CD4-positive, alpha-beta T cell (primary cell): ENCODE data around the gene ZBTB7A. TPM values are rescaled to one million over a fixed set of nuclear protein-coding genes. Genes with fewer than 3 reads are reported as not detected.
A peak's percentile ranks its signal among the peaks of the same experiment; 100 is the strongest.

Experiments
- ATAC-seq: fragments of 200-7000 bp; cut with Tn5 transposase; one replicate; pipeline ENCODE4 v1.10.0; 2022; ENCODE audit warnings: mild to moderate bottlenecking; ENCODE audit not compliant: poor library complexity
- CTCF ChIA-PET: fragments of 350-600 bp; sonication (Branson Sonifier 250); formaldehyde crosslinking; loops from one replicate; lab custom pipeline; 2021; ENCODE audit warnings: antibody characterized with exemption, inconsistent platforms; lab: Charles Lee
- POLR2A ChIA-PET: fragments of 350-600 bp; sonication (Branson Sonifier 250); formaldehyde crosslinking; loops from one replicate; lab custom pipeline; 2021; ENCODE audit warnings: antibody characterized with exemption, inconsistent platforms; lab: Charles Lee
- DNase-seq, 14 experiments: peaks; one replicate each; pipeline ENCODE4 v3.0.0-alpha.2; 2013 to 2020; ENCODE audit warnings: mixed read lengths in 2 of 14
- H3K27ac ChIP-seq, 2 donors: one replicate each; pipeline versions ENCODE4 v1.5.1 to v1.7.0; 2013; ENCODE audit warnings: low read length in 2 of 2, low read depth in 1 of 2, mild to moderate bottlenecking in 1 of 2
- H3K27me3 ChIP-seq, 2 experiments: 1 replicate in 1 of 2; 2 replicates in 1 of 2; pipeline versions ENCODE4 v1.6.1 to v1.7.0; 2013; ENCODE audit warnings: low read length in 2 of 2, control low read depth in 1 of 2, mild to moderate bottlenecking in 1 of 2, moderate library complexity in 1 of 2; ENCODE audit not compliant: insufficient read depth in 2 of 2, control insufficient read depth in 1 of 2
- H3K36me3 ChIP-seq: one replicate; pipeline ENCODE4 v1.6.1; 2013; ENCODE audit warnings: low read length, control low read depth; ENCODE audit not compliant: insufficient read depth
- H3K4me1 ChIP-seq: one replicate; pipeline ENCODE4 v1.6.1; 2013; ENCODE audit warnings: low read length, control low read depth; ENCODE audit not compliant: insufficient read depth
- H3K4me3 ChIP-seq: one replicate; pipeline ENCODE4 v1.5.1; 2013; ENCODE audit warnings: mild to moderate bottlenecking, low read length, moderate library complexity
- H3K9me3 ChIP-seq, 2 experiments: 1 replicate in 1 of 2; 2 replicates in 1 of 2; pipeline versions ENCODE4 v1.6.1 to v1.7.0; 2013; ENCODE audit warnings: low read length in 2 of 2, mild to moderate bottlenecking in 2 of 2, control low read depth in 1 of 2, moderate library complexity in 1 of 2; ENCODE audit not compliant: control insufficient read depth in 1 of 2, insufficient read depth in 1 of 2
- H3K27ac Mint-ChIP-seq: one replicate; pipeline ENCODE4 v1.8.0; 2020; ENCODE audit warnings: mixed read lengths
- H3K27me3 Mint-ChIP-seq: one replicate; pipeline ENCODE4 v1.8.0; 2021; ENCODE audit warnings: mixed read lengths
- H3K36me3 Mint-ChIP-seq: one replicate; pipeline ENCODE4 v1.8.0; 2021; ENCODE audit warnings: low read depth, mixed read lengths
- H3K4me1 Mint-ChIP-seq: one replicate; pipeline ENCODE4 v1.8.0; 2021; ENCODE audit warnings: low read depth, mixed read lengths
- H3K4me3 Mint-ChIP-seq: one replicate; pipeline ENCODE4 v1.8.0; 2020; ENCODE audit warnings: mild to moderate bottlenecking, mixed read lengths
- H3K9me3 Mint-ChIP-seq: one replicate; pipeline ENCODE4 v1.8.0; 2020; ENCODE audit warnings: mixed read lengths
- CTCF ChIP-seq: fragments of 200-600 bp; IDR thresholded peaks from one replicate; pipeline ENCODE4 v1.8.0; 2022; ENCODE audit warnings: antibody characterized with exemption, mild to moderate bottlenecking
- intact Hi-C, 2 experiments: fragments of 100-400 bp; cut with DNase I in 1 of 2; cut with micrococcal nuclease in 1 of 2; formaldehyde crosslinking; loops; one replicate each; pipeline versions ENCODE4 v1.15.1 to v1.9.0; 2023 to 2025; cut with DNase I, micrococcal nuclease
- total RNA-seq, 174 experiments: library from RNA in 2 of 174; stranded (reverse) in 2 of 174; gene quantifications; one replicate each; pipeline ENCODE4 v1.2.3 and lab custom pipeline; 2021 to 2026

ZBTB7A gene
- total RNA-seq, 2 experiments from 2014 or later, result 44.2 to 47.2 TPM

DNA sequence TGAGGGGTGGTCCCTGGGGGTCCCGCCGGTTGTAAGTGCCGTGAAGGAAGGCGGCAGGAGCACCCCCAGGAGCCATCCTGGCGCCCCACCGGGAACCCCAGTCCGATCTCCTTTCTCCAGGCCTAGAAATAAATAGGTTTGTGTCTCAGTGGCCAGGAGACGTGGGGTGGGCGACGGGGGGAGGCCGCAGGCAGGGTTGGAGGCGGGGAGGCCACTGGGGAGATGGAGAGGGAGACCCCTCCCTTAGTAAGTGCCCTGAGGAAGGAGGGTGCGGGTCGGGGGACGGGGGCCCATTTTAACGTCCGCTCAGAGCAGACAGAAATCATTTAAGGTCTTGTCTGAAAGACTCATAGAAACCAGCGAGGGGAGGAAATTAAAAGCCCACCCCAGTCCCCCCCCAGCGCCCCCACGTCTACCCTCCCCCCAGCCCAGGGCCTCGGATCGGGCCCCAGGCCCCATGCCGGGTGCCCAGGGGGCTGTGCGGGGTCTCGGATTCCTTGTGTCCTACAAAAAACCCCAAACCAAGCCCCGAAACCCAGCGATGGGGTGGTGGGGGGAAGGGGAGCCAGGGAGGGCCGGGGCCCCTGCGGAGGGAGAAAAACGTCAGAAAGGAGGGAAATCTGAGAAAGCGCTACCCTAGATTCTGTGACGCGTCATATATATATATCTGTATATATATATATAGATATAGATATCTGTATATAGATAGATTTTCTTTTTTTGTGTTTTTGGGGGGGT lies 19.6 kb downstream of the ZBTB7A start:
- intact Hi-C loops, result no loop called here
- ATAC-seq, result no peak
- H3K27ac Mint-ChIP-seq, result no peak overlapping the region

DNA sequence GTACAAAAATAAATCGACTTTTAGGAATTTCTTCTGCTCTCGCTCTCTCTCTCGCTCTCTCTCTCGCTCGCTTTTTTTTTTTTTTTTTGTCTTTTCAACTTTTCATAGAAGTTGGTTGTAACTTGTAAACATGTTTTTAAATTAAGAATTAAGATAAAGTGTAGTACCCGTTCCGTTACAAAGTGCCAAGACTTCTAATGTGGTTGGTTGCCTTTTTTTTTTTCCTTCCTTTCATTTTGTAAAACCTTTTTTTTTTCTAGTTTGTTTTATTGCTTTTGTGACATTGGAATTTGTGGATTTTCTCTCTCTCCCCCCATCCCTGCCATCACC lies 20.4 kb downstream of the ZBTB7A start:
- Mint-ChIP-seq H3K9me3 (no peaks in the 10 kb centered on the region), H3K27ac (peak overlapping the region; percentile 92), H3K27me3 (no peaks in the 10 kb centered on the region), H3K36me3 (peaks cover 43% of the 10 kb centered on the region), H3K4me1 (peaks cover 24% of the 10 kb centered on the region), H3K4me3 (peak overlapping the region; percentile 68)
- DNase-seq, result no peak
- Histone ChIP-seq H3K9me3 (no peaks in the 10 kb centered on the region), H3K4me3 (no peak overlapping the region), H3K36me3 (peaks cover 55% of the 10 kb centered on the region), H3K4me1 (peaks cover 23% of the 10 kb centered on the region), H3K27me3 (no peaks in the 10 kb centered on the region), H3K27ac (no peak overlapping the region)
- intact Hi-C loops, result no loop called here
- ChIA-PET CTCF (no interaction called here), POLR2A (no interaction called here)
- TF ChIP-seq CTCF, result no peak
- ATAC-seq, result no peak

More for the DNA sequence above, 19.6 kb downstream of the ZBTB7A start:
- ChIA-PET CTCF (interaction anchor here (2.2 kb wide), 1 partner anchor 93 kb away, joined by 7 read pairs; no protein-coding TSS in a partner anchor), POLR2A (no interaction called here)
- H3K9me3 ChIP-seq, result no peaks in the 10 kb centered on the region
- H3K27me3 Mint-ChIP-seq, result no peaks in the 10 kb centered on the region
- H3K4me1 ChIP-seq, result peaks cover 28% of the 10 kb centered on the region
- no peak for TF ChIP-seq CTCF
- no peaks in the 10 kb centered on the region for H3K9me3 Mint-ChIP-seq
- H3K4me1 Mint-ChIP-seq, result peaks cover 27% of the 10 kb centered on the region
- no peak for DNase-seq
- H3K4me3 Mint-ChIP-seq, result no peak overlapping the region
- H3K27ac ChIP-seq, result no peak overlapping the region
- peaks cover 46% of the 10 kb centered on the region for H3K36me3 Mint-ChIP-seq
- H3K27me3 ChIP-seq, result no peaks in the 10 kb centered on the region
- peaks cover 59% of the 10 kb centered on the region for H3K36me3 ChIP-seq
- no peak overlapping the region for H3K4me3 ChIP-seq

DNA sequence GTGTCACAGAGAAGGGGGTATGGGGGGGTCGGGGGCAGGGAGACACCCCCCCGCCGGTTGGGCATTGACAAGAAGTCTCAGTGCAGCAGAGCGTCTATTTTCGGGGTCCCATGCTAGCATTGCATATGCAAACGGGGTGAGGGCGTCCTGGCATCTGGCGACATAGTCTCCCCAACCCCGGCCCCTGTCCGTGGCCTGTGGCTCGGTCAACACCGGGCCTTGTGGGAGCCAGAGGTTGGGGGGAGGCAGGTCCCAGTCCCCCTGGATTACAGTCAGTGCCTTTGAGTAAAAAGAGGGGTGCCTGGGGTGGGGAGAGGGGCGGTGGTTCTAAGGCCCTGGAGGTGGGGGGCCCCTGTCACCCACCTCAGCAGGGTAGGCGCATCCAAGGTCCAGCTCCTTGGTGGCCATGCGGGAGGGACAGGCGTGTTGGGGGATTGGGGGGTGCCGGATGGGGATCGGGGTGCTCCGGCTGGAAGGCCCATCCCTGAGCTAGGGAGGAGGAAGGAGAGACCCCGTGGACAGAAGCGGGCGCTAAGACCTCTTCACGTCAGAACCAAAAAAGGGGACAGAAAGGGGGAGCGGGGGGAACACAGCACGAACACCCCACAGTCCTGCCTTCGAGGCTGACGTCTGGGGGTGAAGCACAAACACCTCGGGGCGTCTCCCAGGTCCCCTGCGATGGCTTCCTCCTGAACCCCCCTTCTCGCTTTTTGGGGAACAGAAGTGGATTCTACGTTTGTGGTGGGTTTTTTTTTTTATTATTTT lies 20.9 kb downstream of the ZBTB7A start:
- peaks cover 20% of the 10 kb centered on the region for H3K4me1 ChIP-seq
- intact Hi-C loops, result no loop called here
- no peaks in the 10 kb centered on the region for H3K9me3 ChIP-seq
- H3K27me3 ChIP-seq, result no peaks in the 10 kb centered on the region
- ChIA-PET CTCF (no interaction called here), POLR2A (interaction anchor here (0.8 kb wide), 1 partner anchor 44 kb away, joined by 3 read pairs; no protein-coding TSS in a partner anchor)
- no peak for TF ChIP-seq CTCF
- Mint-ChIP-seq H3K4me3 (no peak overlapping the region), H3K9me3 (no peaks in the 10 kb centered on the region), H3K27ac (peak overlapping the region; percentile 92), H3K27me3 (no peaks in the 10 kb centered on the region), H3K4me1 (peaks cover 20% of the 10 kb centered on the region), H3K36me3 (peaks cover 38% of the 10 kb centered on the region)
- H3K36me3 ChIP-seq, result peaks cover 52% of the 10 kb centered on the region
- H3K27ac ChIP-seq, result no peak overlapping the region
- H3K4me3 ChIP-seq, result no peak overlapping the region
- DNase-seq (no peak), ATAC-seq (no peak)
